Spinal cord (tissue), 10 donors: ENCODE data around the gene SLC6A19. TPM values are rescaled to one million over a fixed set of nuclear protein-coding genes. Genes with fewer than 3 reads are reported as not detected.
A peak's percentile ranks its signal among the peaks of the same experiment; 100 is the strongest.

ENCODE experiments used
- DNase-seq, 6 donors: peaks; one replicate each; pipeline versions ENCODE4 v3.0.0 to v3.0.0-alpha.2; 2013 to 2015; ENCODE audit warnings: low spot score in 6 of 6, low read depth in 4 of 6
- H3K27ac ChIP-seq: one replicate; pipeline ENCODE4 v1.5.1; 2013; ENCODE audit warnings: low read depth, low read length, control low read depth
- H3K27me3 ChIP-seq: one replicate; pipeline ENCODE4 v1.6.1; 2013; ENCODE audit warnings: low read length; ENCODE audit not compliant: control insufficient read depth, insufficient read depth
- H3K36me3 ChIP-seq: one replicate; pipeline ENCODE4 v1.6.1; 2013; ENCODE audit warnings: low read length; ENCODE audit not compliant: control insufficient read depth, insufficient read depth
- H3K4me1 ChIP-seq: one replicate; pipeline ENCODE4 v1.6.1; 2013; ENCODE audit warnings: low read length; ENCODE audit not compliant: control insufficient read depth, insufficient read depth
- H3K4me3 ChIP-seq: one replicate; pipeline ENCODE4 v1.5.1; 2013; ENCODE audit warnings: low read depth, low read length, control low read depth
- H3K9me3 ChIP-seq: one replicate; pipeline ENCODE4 v1.6.1; 2013; ENCODE audit warnings: low read length; ENCODE audit not compliant: control insufficient read depth, insufficient read depth
- WGBS: methylation state at CpG from one replicate; pipeline ENCODE4 v1.1.5; 2013; ENCODE audit warnings: missing lambda C conversion rate; ENCODE audit not compliant: insufficient coverage; 5-methylcytosine and 5-hydroxymethylcytosine counted together
- polyA plus RNA-seq, 2 donors: library from polyadenylated mRNA; unstranded; fragments of 120-200 nt; gene quantifications; one replicate each; pipeline ENCODE4 v1.2.1, GENCODE V29; 2013; ENCODE audit not compliant: insufficient read length in 2 of 2
- total RNA-seq, 2 donors: library from RNA; depleted of rRNA in 1 of 2; stranded (reverse); fragments of 120-200 nt in 1 of 2; fragments of >200 nt in 1 of 2; gene quantifications; one replicate each; pipeline versions ENCODE4 v1.2.3 to v1.2.4, GENCODE V29; 2013 to 2014
- donor health status: healthy.

The SLC6A19 gene
- total and polyA plus RNA-seq, 4 donors, result 0.06 to 0.39 (median 0.16) TPM

DNA sequence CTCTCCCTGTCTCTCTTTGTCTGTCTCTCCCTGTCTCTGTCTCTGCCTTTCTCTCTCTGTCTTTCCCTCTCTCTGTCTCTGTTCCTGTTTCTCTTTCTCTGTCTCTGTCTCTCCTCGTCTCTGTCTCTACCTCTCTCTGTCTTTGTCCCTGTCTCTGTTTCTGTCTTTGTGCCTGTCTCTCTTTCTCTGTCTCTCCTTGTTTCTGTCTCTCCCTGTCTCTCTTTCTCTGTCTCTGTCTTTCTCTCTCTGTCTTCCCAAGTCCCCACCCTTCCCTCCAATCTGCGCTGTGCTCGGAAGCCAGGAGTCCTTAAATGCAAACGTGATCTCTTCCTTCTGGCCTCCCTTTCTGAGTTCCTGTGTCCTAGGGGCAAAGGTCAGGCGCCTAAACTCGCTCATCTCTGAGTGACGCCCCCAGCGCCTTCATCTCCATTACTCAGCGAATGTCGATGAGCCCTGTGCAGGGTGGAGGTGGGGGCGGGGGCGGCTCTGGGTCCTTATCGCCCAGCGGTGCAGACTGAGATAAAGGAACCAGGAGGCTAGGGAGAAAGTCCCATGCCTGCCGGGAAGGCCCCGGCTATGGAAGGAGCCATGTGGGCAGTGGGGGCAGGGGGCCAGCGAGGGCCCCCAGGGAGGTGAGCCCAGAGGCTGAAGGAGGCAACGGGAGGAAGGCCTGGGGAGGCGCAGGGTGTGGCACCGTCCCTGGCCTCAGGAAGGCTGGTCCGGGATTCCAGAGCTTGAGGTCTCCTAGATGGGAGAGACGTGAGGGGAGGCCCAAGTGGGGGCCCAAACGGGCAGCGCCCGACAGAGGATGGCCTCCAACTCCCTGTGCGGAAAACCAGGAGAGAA lies 1.5 kb upstream of the SLC6A19 start:
- Histone ChIP-seq H3K27ac (no peak overlapping the region), H3K4me1 (peaks cover 7% of the 10 kb centered on the region), H3K36me3 (no peaks in the 10 kb centered on the region), H3K27me3 (peaks cover 8% of the 10 kb centered on the region), H3K4me3 (no peak overlapping the region), H3K9me3 (no peaks in the 10 kb centered on the region)
- DNase-seq, result no peak
- 63% methylated on average over 18 of the region's 26 CpGs for WGBS

GRCh38 chr5:1200495-1201326 lies 684 bp upstream of the SLC6A19 start:
- DNase-seq, result no peak
- WGBS, result 74% methylated on average over 28 of the region's 28 CpGs
- Histone ChIP-seq H3K27me3 (peaks cover 8% of the 10 kb centered on the region), H3K27ac (no peak overlapping the region), H3K36me3 (no peaks in the 10 kb centered on the region), H3K4me3 (no peak overlapping the region), H3K9me3 (no peaks in the 10 kb centered on the region), H3K4me1 (peaks cover 7% of the 10 kb centered on the region)

DNA sequence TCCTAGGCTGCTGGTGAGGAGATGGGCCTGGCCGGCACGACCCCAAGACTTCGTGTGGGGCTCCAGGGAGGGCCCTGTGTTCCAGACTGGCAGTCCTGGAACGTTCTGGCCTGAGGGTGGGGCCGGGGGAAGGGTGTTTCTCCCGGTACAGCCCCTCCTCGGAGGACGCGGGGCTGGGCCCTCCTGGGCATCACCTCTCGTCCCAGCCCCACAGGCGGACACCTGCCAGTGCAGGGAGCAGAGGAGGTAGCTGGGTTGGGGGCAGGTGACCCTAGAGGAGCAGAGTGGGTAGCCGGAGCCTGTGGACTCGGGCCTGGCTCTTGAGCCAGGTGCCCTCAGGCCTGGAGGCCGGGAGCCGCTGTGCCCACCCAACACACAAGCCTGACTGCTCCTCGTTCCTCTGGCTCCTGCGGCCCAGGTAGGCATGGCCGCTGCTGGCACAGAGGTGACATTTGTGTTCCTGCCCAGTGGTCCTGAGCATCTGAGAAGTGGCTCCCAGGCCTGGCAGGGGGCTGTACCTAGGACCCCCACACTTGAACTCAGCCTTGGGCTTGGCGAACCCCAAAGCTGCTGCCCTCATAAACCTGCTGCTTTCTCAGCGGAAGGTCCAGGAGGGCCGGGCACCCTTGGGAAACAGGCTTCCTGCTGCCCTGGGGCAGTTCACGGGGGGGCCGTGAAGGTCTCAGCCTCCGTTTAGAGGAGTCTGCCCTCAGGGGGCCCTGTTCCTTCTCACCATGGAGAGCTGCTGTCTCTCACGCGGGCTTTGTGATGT lies 817 bp downstream of the SLC6A19 start:
- no peak overlapping the region for H3K4me3 ChIP-seq
- DNase-seq, result no peak
- no peak overlapping the region for H3K27ac ChIP-seq
- no peaks in the 10 kb centered on the region for H3K36me3 ChIP-seq
- H3K9me3 ChIP-seq, result no peaks in the 10 kb centered on the region
- H3K27me3 ChIP-seq, result peaks cover 5% of the 10 kb centered on the region
- WGBS, result 79% methylated on average over 26 of the region's 26 CpGs
- H3K4me1 ChIP-seq, result peaks cover 7% of the 10 kb centered on the region

DNA sequence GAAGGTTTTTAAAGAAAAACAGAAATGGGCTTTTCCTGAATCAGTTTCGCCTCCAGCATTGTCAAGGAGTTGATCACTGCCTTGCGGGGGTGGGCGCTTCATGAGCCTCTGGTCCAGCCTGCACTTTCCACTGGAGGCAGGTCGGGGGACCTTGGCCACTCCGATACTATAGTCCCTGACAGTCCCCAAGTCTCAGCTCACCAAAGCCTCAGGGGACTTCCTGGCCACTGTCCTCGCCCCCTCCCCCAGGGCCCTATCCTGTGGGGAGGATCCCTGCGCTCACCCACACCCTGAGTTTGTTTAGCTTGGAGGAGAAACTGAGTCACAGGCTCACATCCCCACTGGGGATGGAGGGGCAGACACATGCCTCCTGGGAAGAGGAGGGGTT lies 1.4 kb downstream of the SLC6A19 start:
- Histone ChIP-seq H3K4me3 (no peak overlapping the region), H3K36me3 (no peaks in the 10 kb centered on the region), H3K9me3 (no peaks in the 10 kb centered on the region), H3K4me1 (peaks cover 7% of the 10 kb centered on the region), H3K27me3 (peaks cover 5% of the 10 kb centered on the region), H3K27ac (no peak overlapping the region)
- 83% methylated on average over 5 of the region's 7 CpGs for WGBS
- no peak for DNase-seq

GRCh38 chr5:1203311-1203967 lies 2.0 kb downstream of the SLC6A19 start:
- Histone ChIP-seq H3K9me3 (no peaks in the 10 kb centered on the region), H3K36me3 (no peaks in the 10 kb centered on the region), H3K27me3 (peaks cover 2% of the 10 kb centered on the region), H3K4me1 (peaks cover 7% of the 10 kb centered on the region), H3K4me3 (no peak overlapping the region), H3K27ac (no peak overlapping the region)
- DNase-seq, result no peak
- WGBS, result 90% methylated on average over 24 of the region's 24 CpGs

- Histone ChIP-seq H3K9me3 (no peaks in the 10 kb centered on the region), H3K27me3 (no peaks in the 10 kb centered on the region), H3K27ac (no peak overlapping the region), H3K36me3 (no peaks in the 10 kb centered on the region), H3K4me3 (no peak overlapping the region), H3K4me1 (peaks cover 7% of the 10 kb centered on the region)
- WGBS, result 81% methylated on average over 20 of the region's 25 CpGs
- no peak for DNase-seq
These were observed 2.7 kb downstream of the SLC6A19 start for GRCh38 chr5:1203968-1204692.

DNA sequence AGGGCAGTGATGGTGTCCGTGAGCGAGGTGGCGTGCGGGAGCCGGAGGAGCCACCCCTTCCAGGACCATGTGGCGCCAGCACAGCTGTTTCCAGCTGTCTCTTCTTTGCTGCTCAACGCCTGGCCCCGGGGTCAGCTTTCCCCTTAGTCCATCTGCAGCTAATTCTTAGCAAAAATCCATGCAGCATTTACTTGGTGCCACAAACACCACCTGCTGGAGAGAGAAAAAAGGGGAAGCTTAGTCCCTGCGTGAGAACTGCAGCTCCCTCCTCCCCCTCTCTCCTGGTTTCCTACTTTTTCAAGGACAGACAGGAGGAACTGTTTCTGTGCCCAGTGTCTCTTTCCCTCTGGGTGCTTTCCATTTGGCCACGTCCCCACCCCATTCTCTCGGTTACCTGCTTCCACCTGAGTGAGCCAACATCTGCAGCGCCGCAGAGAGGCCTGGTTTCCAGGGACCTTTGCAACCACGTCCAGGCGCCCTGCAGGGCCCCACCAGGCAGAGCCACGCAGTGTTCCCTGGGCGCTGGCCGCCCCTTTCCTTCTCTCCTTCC lies 3.4 kb downstream of the SLC6A19 start:
- no peaks in the 10 kb centered on the region for H3K36me3 ChIP-seq
- H3K27me3 ChIP-seq, result no peaks in the 10 kb centered on the region
- no peak overlapping the region for H3K4me3 ChIP-seq
- DNase-seq, result peak in 4 of 6 donors; percentile 9 to 85 (median 36)
- no peaks in the 10 kb centered on the region for H3K9me3 ChIP-seq
- H3K4me1 ChIP-seq, result peaks cover 7% of the 10 kb centered on the region
- WGBS, result 30% methylated on average over 15 of the region's 18 CpGs
- H3K27ac ChIP-seq, result no peak overlapping the region

- 86% methylated on average over 4 of the region's 11 CpGs for WGBS
- DNase-seq, result no peak
- Histone ChIP-seq H3K4me1 (peaks cover 7% of the 10 kb centered on the region), H3K27ac (no peak overlapping the region), H3K27me3 (no peaks in the 10 kb centered on the region), H3K36me3 (no peaks in the 10 kb centered on the region), H3K4me3 (no peak overlapping the region), H3K9me3 (no peaks in the 10 kb centered on the region)
These were observed 4.1 kb downstream of the SLC6A19 start for GRCh38 chr5:1205255-1206180.
